Measurements from ENCODE around the gene B4GALNT3. TPM values are rescaled to one million over a fixed set of nuclear protein-coding genes. Genes with fewer than 3 reads are reported as not detected.

B4GALNT3 gene
- polyA plus RNA-seq, 2 of the 4 experiments (the other 2 are of a cell fraction), result 0.43 to 0.53 TPM

DNA sequence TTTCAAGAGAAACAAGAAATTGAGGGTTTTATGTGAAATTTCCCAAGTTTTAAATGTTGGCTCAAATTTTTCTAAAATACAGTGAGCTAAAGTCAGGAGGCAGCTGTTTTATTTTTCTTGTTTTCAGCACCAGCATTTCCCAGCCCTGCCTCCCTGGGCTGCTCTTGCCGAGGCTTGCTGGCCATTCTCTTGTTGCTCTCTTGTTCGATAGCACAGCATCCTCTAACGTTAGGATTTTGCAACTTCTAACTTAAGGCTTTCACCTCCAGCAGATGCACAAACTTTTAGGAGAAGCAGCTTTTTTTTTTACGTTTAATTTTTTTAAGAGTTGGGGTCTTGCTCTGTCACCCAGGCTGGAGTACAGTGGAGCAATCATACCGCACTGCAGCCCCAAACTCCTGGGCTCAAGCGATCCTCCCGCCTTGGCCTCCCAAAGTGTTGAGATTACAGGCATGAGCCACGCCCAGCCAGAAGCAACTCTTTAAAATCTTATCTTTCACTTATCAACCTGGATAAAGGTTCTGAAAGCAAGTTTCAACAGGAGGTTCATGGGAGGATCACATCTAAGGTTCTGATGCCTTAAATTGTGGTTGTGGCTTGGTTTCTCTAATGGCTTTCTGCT lies 40.2 kb downstream of the B4GALNT3 start:
- no peak overlapping the region for H3K4me2 ChIP-seq
- POLR2A ChIA-PET, result no interaction called here
- TF ChIP-seq ZNF302 (CRISPR knock-in tag; IDR thresholded peaks at IDR 0.05) (no peak), HOXA7 (CRISPR knock-in tag; IDR thresholded peaks at IDR 0.05) (no peak), TFCP2L1 (CRISPR knock-in tag; IDR thresholded peaks at IDR 0.05) (no peak), RARB (CRISPR knock-in tag; IDR thresholded peaks at IDR 0.05) (no peak), FOXS1 (CRISPR knock-in tag; IDR thresholded peaks at IDR 0.05) (no peak), EHMT2 (IDR thresholded peaks at IDR 0.05; ENCODE audit: low read depth) (no peak), ESRRA (IDR thresholded peaks at IDR 0.05; ENCODE audit: borderline replicate concordance, low read length) (no peak), FOSL2 (IDR thresholded peaks at IDR 0.05) (no peak), FOSL2 (CRISPR knock-in tag; IDR thresholded peaks at IDR 0.05) (no peak), POLR2A (IDR thresholded peaks at IDR 0.05; ENCODE audit: low read length) (no peak)
- TF ChIP-seq, protein P1, sequence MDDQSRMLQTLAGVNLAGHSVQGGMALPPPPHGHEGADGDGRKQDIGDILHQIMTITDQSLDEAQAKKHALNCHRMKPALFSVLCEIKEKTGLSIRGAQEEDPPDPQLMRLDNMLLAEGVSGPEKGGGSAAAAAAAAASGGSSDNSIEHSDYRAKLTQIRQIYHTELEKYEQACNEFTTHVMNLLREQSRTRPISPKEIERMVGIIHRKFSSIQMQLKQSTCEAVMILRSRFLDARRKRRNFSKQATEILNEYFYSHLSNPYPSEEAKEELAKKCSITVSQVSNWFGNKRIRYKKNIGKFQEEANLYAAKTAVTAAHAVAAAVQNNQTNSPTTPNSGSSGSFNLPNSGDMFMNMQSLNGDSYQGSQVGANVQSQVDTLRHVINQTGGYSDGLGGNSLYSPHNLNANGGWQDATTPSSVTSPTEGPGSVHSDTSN (IDR thresholded peaks at IDR 0.05), result no peak
- TF ChIP-seq, protein P2, sequence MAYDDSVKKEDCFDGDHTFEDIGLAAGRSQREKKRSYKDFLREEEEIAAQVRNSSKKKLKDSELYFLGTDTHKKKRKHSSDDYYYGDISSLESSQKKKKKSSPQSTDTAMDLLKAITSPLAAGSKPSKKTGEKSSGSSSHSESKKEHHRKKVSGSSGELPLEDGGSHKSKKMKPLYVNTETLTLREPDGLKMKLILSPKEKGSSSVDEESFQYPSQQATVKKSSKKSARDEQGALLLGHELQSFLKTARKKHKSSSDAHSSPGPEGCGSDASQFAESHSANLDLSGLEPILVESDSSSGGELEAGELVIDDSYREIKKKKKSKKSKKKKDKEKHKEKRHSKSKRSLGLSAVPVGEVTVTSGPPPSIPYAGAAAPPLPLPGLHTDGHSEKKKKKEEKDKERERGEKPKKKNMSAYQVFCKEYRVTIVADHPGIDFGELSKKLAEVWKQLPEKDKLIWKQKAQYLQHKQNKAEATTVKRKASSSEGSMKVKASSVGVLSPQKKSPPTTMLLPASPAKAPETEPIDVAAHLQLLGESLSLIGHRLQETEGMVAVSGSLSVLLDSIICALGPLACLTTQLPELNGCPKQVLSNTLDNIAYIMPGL (CRISPR knock-in tag; IDR thresholded peaks at IDR 0.05; ENCODE audit: borderline replicate concordance), result no peak
- TF ChIP-seq, protein P3, sequence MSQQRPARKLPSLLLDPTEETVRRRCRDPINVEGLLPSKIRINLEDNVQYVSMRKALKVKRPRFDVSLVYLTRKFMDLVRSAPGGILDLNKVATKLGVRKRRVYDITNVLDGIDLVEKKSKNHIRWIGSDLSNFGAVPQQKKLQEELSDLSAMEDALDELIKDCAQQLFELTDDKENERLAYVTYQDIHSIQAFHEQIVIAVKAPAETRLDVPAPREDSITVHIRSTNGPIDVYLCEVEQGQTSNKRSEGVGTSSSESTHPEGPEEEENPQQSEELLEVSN (IDR thresholded peaks at IDR 0.05; ENCODE audit: borderline replicate concordance, low read depth), result no peak
- TF ChIP-seq, protein P4, sequence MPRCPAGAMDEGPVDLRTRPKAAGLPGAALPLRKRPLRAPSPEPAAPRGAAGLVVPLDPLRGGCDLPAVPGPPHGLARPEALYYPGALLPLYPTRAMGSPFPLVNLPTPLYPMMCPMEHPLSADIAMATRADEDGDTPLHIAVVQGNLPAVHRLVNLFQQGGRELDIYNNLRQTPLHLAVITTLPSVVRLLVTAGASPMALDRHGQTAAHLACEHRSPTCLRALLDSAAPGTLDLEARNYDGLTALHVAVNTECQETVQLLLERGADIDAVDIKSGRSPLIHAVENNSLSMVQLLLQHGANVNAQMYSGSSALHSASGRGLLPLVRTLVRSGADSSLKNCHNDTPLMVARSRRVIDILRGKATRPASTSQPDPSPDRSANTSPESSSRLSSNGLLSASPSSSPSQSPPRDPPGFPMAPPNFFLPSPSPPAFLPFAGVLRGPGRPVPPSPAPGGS (IDR thresholded peaks at IDR 0.05), result no peak
- no peaks in the 10 kb centered on the region for H3K4me1 ChIP-seq
- H3K27ac ChIP-seq, result no peak overlapping the region
- no peaks in the 10 kb centered on the region for H3K9me3 ChIP-seq
- ATAC-seq (no peak), DNase-seq (ENCODE audit: low read depth in 1 of 2, low spot score in 1 of 2) (no peak), FAIRE-seq (no peak)
- CTCF ChIA-PET, result interaction anchor here (0.6 to 2.9 kb wide), 3 partner anchors 57 to 618 kb away, joined by 3 to 12 read pairs (median 3); no protein-coding TSS in a partner anchor
- WGBS (ENCODE audit: missing lambda C conversion rate), result 79% methylated on average over 8 of the region's 8 CpGs
- H3K4me3 ChIP-seq, result no peak overlapping the region

DNA sequence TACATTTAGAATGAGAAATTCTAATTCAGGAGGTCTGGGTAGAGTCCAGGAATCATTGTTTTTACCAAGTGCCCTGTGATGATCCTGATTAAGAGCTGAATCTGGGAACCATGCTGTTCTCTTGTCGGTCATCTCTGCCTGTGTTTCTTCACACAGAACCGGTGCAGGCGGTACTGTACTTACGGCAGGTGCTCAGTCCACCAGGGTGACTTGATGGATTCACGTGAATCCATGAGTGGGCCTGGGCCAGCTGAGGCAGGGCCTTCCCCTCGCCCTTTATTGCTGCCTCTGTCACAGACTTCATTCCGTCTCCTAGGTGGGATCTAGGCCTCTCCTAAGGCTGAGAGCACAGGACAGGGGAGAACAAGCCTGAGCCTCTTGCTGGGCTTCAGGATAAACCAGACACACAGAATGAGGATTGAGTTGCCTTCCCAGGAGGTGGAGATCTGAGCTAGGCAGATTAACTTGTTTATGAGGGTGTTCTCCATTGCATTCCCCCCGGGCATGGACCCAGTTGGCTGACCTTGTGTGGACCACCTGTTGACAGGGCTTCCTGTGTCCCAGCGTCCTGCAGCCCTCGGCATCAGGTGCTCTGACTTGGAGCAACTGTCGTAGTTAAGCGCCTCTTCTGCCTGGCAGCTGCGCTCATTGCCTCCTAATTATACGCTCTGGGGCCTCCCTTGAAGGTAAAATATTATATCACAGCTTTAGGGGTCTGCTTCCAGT lies 42.1 kb downstream of the B4GALNT3 start:
- DNase-seq (ENCODE audit: low read depth in 1 of 2, low spot score in 1 of 2) (no peak), ATAC-seq (no peak; a peak in 2 of 6 replicates), FAIRE-seq (no peak)
- TF ChIP-seq TFCP2L1 (CRISPR knock-in tag; IDR thresholded peaks at IDR 0.05) (no peak), JUNB (IDR thresholded peaks at IDR 0.05) (no peak), RNF2 (IDR thresholded peaks at IDR 0.05; ENCODE audit: borderline replicate concordance, low read depth) (no peak), RFX5 (IDR thresholded peaks at IDR 0.05) (no peak)
- TF ChIP-seq, protein P5, sequence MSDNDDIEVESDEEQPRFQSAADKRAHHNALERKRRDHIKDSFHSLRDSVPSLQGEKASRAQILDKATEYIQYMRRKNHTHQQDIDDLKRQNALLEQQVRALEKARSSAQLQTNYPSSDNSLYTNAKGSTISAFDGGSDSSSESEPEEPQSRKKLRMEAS (IDR thresholded peaks at IDR 0.05), result no peak
- Histone ChIP-seq H3K4me3 (no peak overlapping the region), H3K4me2 (no peak overlapping the region), H3K9me3 (no peaks in the 10 kb centered on the region), H3K27ac (no peak overlapping the region), H3K4me1 (no peaks in the 10 kb centered on the region)
- ChIA-PET POLR2A (no interaction called here), CTCF (interaction anchor here (2.1 to 2.9 kb wide), 2 partner anchors 45 to 60 kb away, joined by 12 to 13 read pairs; no protein-coding TSS in a partner anchor)
- WGBS (ENCODE audit: missing lambda C conversion rate), result 81% methylated on average over 14 of the region's 14 CpGs
